SH-SY5Y (cell line): ENCODE data around the gene CYP27A1.

Experiments used
- GATA2 ChIP-seq: IDR thresholded peaks from 2 replicates; pipeline ENCODE4 v1.6.1; 2011; ENCODE audit warnings: mild to moderate bottlenecking, low read depth, low read length
- GATA3 ChIP-seq: IDR thresholded peaks from 2 replicates; pipeline ENCODE4 v1.6.1; 2011; ENCODE audit warnings: low read depth, mild to moderate bottlenecking, low read length, moderate library complexity

DNA sequence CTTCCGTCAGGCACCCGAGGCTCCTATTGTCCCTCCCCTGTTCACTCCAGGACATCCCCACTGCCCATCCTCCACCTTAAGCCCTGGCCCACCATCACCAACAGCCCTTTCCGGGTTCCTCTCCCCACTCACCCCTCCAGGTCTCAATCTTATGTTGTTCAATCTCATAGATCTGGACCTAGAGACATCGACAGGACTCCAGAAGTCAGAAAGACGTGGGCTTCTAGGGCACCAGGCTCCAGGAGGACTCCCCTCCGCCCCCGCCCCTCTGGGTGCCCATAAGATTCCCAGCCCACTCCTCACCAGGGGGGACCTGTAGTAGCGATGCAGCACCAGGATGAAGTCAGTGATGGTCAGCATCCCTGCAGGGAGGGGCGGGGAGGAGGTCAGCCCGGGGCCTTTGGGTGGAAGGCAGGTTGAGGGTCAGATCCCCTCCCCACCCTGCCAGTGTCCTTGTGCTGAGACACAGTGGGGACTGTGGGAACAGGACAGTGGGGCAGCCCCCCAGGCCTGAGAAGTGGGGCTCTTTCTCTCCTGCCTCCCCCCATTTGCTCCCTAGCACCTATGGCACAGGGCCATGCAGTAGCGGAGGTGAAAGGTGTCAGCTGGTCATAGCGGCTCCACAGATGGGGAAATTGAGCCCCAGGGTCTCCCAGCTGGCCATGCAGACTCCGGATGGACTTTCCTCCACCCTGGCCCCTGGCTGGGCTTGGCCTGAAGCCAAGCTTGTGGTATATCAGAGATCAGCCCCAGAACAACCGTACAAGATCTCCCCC, 45.9 kb downstream of the CYP27A1 start:
- TF ChIP-seq GATA2 (no peak), GATA3 (no peak)
